ENCODE measurements around the gene SMNDC1. TPM values are rescaled to one million over a fixed set of nuclear protein-coding genes. Genes with fewer than 3 reads are reported as not detected.

Gene SMNDC1
- total RNA-seq, 4 donors from 2014 or later = 11.4 to 21.0 (median 15.3) TPM

DNA sequence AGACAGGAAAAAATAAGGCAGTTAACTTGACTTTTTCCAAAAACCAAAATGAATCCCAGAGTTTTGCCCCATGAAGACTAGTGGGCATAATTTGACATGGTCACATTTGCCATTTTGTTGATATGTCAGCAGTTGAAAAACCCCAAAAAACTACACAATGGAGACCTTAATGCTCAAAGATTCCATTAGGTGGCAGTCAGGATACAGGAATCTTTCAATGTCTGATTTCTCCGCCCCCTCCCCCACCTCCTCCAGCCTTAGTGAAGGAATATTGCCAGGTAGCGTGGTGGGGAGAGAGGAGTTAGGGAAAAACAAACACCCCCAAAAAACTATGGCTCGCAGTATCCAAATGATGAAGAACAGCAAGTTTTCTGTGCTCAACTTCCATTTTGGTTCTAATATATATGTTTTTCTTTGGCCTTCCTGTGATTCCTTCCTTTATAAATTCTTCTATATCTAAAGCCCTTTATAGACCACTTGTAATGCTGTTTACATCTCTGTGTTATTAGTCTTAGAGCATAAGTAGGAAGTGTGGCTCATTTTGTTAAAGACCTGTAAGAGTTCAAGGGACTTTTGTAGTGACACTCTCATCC, 6.7 kb upstream of the SMNDC1 start:
- Histone ChIP-seq H3K4me1 (peaks cover 0 to 6% (median 0%) of the 10 kb centered on the region in 4 donors), H3K27ac (no peak overlapping the region), H3K27me3 (no peaks in the 10 kb centered on the region), H3K9me3 (no peaks in the 10 kb centered on the region), H3K4me3 (no peak overlapping the region), H3K36me3 (no peaks in the 10 kb centered on the region)
- TF ChIP-seq, protein P1, sequence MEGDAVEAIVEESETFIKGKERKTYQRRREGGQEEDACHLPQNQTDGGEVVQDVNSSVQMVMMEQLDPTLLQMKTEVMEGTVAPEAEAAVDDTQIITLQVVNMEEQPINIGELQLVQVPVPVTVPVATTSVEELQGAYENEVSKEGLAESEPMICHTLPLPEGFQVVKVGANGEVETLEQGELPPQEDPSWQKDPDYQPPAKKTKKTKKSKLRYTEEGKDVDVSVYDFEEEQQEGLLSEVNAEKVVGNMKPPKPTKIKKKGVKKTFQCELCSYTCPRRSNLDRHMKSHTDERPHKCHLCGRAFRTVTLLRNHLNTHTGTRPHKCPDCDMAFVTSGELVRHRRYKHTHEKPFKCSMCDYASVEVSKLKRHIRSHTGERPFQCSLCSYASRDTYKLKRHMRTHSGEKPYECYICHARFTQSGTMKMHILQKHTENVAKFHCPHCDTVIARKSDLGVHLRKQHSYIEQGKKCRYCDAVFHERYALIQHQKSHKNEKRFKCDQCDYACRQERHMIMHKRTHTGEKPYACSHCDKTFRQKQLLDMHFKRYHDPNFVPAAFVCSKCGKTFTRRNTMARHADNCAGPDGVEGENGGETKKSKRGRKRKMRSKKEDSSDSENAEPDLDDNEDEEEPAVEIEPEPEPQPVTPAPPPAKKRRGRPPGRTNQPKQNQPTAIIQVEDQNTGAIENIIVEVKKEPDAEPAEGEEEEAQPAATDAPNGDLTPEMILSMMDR (IDR thresholded peaks at IDR 0.05) = peak; percentile 39 to 73 (median 57)
- no peak for TF ChIP-seq EP300 (IDR thresholded peaks at IDR 0.05)
- 3 to 5% methylated on average over 3 of the region's 3 CpGs for WGBS, 2 donors
- peak in 1 of 2 donors; percentile 62 for DNase-seq (ENCODE audit: low spot score in 2 of 2)

GRCh38 chr10:110310741-110311140, 6.0 kb upstream of the SMNDC1 start:
- WGBS, 2 donors = 46 to 49% methylated on average over 3 of the region's 3 CpGs
- Histone ChIP-seq H3K27ac (no peak overlapping the region), H3K36me3 (no peaks in the 10 kb centered on the region), H3K27me3 (no peaks in the 10 kb centered on the region), H3K4me3 (no peak overlapping the region), H3K4me1 (peaks cover 0 to 7% (median 2%) of the 10 kb centered on the region in 4 donors), H3K9me3 (no peaks in the 10 kb centered on the region)
- DNase-seq (ENCODE audit: low spot score in 2 of 2) = no peak
- TF ChIP-seq POLR2A (IDR thresholded peaks at IDR 0.05) = no peak
- TF ChIP-seq EP300 (IDR thresholded peaks at IDR 0.05) = no peak
- TF ChIP-seq, protein P1 (IDR thresholded peaks at IDR 0.05) = no peak

DNA sequence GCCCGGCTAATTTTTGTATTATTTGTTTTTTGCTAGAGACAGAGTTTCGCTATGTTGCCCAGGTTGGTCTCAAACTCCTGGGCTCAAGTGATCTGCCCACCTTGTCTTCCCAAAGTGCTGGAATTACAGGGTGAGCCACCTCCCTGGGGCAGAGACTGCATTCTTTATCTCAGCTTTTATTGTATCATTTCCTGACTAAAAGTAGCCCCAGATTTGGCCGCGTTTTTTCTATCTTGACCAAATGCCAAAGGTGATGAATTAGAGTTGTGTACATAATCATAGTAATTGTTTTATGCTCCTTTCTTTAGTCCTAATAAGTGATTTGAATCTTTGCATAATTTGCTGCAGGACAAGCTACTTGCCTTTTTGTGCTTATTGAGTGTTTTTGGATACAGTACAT, 3.1 kb upstream of the SMNDC1 start:
- DNase-seq (ENCODE audit: low spot score in 2 of 2) = no peak
- WGBS, 2 donors = 57 to 60% methylated on average over 4 of the region's 4 CpGs
- Histone ChIP-seq H3K36me3 (peaks cover 0 to under 1% (median 0%) of the 10 kb centered on the region in 3 donors), H3K4me1 (peaks cover 0 to 25% (median 15%) of the 10 kb centered on the region in 4 donors), H3K27ac (no peak overlapping the region), H3K27me3 (no peaks in the 10 kb centered on the region), H3K4me3 (no peak overlapping the region), H3K9me3 (no peaks in the 10 kb centered on the region)
- TF ChIP-seq EP300 (IDR thresholded peaks at IDR 0.05) (no peak), POLR2A (IDR thresholded peaks at IDR 0.05) (no peak)
- TF ChIP-seq, protein P1 (IDR thresholded peaks at IDR 0.05) = no peak

GRCh38 chr10:110306452-110306768, 1.7 kb upstream of the SMNDC1 start:
- H3K9me3 ChIP-seq = no peaks in the 10 kb centered on the region
- H3K27me3 ChIP-seq = no peaks in the 10 kb centered on the region
- peak overlapping the region in 1 of 4 donors; percentile 94 for H3K27ac ChIP-seq
- peaks cover 0 to 14% (median 0%) of the 10 kb centered on the region in 3 donors for H3K36me3 ChIP-seq
- H3K4me1 ChIP-seq = peaks cover 0 to 36% (median 18%) of the 10 kb centered on the region in 4 donors
- 10 to 12% methylated on average over 2 of the region's 2 CpGs for WGBS, 2 donors
- H3K4me3 ChIP-seq = no peak overlapping the region
- no peak for DNase-seq (ENCODE audit: low spot score in 2 of 2)
- TF ChIP-seq EP300 (IDR thresholded peaks at IDR 0.05) = no peak
- TF ChIP-seq POLR2A (IDR thresholded peaks at IDR 0.05) = no peak
- TF ChIP-seq, protein P1 (IDR thresholded peaks at IDR 0.05) = no peak

DNA sequence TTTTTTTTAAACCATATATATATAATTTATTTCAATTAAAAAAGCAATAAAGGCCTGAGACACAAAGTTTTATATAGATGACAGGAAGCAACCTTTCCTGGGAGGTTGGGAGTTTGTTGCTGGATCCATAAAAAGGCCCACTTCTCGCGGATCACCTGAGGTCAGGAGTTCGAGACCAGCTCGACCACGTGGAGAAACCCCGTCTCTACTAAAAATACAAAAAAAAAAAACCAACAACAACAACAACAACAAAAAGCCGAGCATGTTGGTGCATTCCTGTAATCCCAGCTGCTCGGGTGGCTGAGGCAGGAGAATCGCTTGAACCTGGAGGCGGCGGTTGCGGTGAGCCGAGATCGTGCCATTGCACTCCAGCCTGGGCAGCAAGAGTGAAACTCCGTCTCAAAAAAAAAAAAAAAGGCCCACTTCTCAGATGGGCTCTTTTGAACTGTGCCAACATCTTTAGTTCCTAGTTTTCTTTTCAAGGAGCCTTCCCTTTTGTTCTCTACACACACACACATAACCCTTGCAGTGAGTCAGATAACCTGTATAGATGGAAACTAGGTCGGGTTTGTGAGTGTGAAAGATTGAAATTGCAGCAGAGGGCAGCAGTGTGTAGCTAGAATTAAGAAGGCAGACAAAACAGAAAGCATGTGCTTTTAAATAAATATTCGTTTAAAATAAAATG, 1.2 kb upstream of the SMNDC1 start:
- H3K27ac ChIP-seq = peak overlapping the region in 3 of 4 donors; percentile 88 to 94 (median 93)
- H3K9me3 ChIP-seq = no peaks in the 10 kb centered on the region
- 66 to 67% methylated on average over 17 of the region's 17 CpGs for WGBS, 2 donors
- peak in 1 of 2 donors; percentile 69 for DNase-seq (ENCODE audit: low spot score in 2 of 2)
- H3K36me3 ChIP-seq = peaks cover 0 to 19% (median 0%) of the 10 kb centered on the region in 3 donors
- H3K4me1 ChIP-seq = peaks cover 0 to 38% (median 20%) of the 10 kb centered on the region in 4 donors
- TF ChIP-seq EP300 (IDR thresholded peaks at IDR 0.05) = peak; percentile 28 to 34
- TF ChIP-seq, protein P1 (IDR thresholded peaks at IDR 0.05) = peak; percentile 47 to 76 (median 58)
- TF ChIP-seq POLR2A (IDR thresholded peaks at IDR 0.05) = no peak
- no peaks in the 10 kb centered on the region for H3K27me3 ChIP-seq
- H3K4me3 ChIP-seq = no peak overlapping the region

Measured in tibial nerve (tissue), 4 donors.